Measurements from ENCODE around the gene ANKRD63.

- peak in 1 of 5 experiments; percentile 9 for TF ChIP-seq CTCF (IDR thresholded peaks at IDR 0.05)
- TF ChIP-seq POLR2A (IDR thresholded peaks at IDR 0.05): no peak
- TF ChIP-seq EP300 (IDR thresholded peaks at IDR 0.05): no peak
Measured at GRCh38 chr15:40252438-40253166, 30.3 kb downstream of the ANKRD63 start.

Data from tibial nerve (tissue), 4 donors.